Stimulated activated CD8-positive, alpha-beta memory T cell treated with anti-CD3 and anti-CD28 coated beads, Interleukin-2, amount 100 ng/mL, for 1 hour (primary cell): ENCODE data around the gene FLYWCH2.

ENCODE experiments used
- DNase-seq, 2 donors: peaks; one replicate each; pipeline ENCODE4 v3.0.0-alpha.2; 2020; ENCODE audit warnings: low read depth in 2 of 2

FLYWCH2 gene, protein sequence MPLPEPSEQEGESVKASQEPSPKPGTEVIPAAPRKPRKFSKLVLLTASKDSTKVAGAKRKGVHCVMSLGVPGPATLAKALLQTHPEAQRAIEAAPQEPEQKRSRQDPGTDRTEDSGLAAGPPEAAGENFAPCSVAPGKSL

DNA sequence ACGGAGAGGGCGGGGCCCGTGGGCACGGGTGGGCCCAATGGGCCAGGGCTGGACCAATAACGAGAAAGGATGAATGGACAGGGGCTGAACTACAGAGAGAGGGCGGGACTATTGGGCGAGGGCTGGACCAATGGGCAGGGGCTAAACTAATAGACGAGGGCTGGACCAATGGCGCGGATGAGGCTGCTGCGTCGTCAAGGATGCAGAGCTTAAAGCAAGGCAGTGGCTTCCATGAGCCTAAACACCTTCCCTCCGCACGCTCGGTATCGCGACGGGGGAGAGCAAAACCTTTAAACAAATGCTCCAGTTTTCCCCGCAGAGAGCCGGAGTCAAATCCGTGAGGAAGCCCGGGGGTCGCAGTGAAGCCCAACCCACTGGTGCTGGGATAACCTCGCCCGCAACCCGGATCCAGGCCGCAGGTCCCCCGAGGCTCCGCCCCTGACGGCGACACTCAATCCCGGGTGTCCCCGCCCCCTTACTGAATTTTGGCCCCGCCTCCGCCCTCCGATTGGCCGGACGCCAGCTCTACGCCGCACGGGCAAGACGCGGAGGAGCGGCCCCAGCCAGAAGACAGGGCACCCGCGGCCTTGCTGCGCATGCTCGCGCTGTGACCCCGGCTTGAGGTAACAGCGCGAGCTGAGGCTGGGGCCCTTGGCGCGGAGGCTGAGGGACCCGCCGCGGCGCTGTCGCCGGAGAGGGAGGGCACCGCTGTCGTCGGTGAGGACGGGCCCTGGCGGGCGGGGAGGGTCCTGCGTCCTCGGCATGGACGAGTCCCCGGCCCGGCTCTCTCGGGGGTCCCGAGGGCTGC lies at the start of gene FLYWCH2:
Gene FLYWCH2, plus strand, starts transcription at position 566 of the 808 bp plus-strand sequence. CDS start 13,235 bp downstream, outside the sequence.
- peak; percentile 99 to 100 for DNase-seq

DNA sequence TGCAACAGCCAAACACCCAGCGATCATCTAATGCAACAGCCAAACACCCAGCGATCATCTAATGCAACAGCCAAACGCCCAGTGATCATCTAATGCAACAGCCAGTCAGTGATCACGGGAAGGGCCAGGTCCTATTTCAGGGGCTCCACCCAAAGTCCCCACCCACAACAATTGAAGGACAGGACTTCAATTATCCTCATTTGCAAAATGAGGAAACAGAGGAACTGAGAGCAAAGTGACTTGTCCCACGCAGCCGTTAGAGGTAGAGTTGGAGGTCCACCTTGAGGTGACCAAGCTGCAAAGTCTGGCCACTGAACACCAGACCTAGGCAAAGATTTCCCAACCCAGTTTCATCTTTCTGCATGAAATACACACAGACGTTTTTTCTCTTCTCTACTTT lies 49.2 kb upstream of the FLYWCH2 start:
- no peak for DNase-seq

DNA sequence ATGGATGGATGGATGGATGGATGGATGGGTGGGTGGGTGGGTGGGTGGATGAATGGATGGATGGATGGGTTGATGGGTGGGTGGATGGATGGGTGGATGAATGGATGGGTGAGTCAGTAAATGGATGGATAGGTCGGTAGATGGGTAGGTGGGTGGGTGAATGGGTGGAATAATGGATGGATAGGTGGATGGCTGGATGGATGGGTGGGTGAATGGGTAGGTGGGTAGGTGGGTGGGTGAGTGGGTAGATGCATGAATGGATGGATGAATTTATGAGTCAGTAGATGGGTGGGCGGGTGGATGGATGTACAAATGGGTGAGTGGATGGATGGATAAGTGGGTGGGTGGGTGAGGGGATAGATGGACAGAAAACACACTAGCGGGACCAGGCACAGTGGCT lies 48.0 kb upstream of the FLYWCH2 start:
- DNase-seq = no peak

DNA sequence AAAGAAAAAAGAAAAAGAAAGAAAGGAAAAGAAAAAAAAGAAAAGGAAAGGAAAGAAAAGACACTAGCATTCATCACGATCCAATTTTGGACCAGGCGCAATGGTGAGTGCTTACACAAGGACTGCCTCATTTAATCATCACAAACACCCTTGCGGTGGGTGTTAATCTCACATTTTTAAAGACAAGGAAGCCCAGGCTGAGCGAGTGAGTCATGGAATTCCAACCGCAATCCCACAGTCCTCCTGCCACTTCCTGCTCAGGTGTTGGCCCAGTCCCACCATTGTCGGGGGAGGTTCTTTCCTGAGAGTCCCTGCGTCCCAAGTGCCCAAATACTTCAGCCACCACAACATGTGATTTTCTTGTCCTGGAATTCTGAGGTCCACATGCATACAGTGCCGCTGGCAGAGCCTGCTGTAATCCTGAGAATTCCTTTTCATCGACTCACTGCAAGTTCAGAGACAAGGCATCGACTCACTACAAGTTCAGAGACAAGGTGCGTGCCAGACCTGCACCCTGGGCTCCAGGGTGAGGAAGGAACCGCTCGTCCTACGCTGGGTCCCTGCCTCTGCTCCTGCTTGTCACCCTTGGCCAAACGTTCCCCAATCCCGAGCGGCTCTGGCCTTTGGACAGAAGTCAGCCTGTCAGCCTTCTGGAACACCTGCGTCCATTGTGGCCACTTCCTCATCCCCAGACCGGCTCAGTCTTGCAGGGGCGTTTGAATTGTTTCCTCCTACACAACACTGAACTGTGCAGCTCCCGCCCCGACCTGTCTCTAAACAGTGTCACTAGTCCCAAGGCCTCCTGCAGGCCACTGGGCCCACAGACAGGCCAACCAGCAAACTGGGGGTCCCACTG lies 47.1 kb upstream of the FLYWCH2 start:
- no peak for DNase-seq

DNA sequence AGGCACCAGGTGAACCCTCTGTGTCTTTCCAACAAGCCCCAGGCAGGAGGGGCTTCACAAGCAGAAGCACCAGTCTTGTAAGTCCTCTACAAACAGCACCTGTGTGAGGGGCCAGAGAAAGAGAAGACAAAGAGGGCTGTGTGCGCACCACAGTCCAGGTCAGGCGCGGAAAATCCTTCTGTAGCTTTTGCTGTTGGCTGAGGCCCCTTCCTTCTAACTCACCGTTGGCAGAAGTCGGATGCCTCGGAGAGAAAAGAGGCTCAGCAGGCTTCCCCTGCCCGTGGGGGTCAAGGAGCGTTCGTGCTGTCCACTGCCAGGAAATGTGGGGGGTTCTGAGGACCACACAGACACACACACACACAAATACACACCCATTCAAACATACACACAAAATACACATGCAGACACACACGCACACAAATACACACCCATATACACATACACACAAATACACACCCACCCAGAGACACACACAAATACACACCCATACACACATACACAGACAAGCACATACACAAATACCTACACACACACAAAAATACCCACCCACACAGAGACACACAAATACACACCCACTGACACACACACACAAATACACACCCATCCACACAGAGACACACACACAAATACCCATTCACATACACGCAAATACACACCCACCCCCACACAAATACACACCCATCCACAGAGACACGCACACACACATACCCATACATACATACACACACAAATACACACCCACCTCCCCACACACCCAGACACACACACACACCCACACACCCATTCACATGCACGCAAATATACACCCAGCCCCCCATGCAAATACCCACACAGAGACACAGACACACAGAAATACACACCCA lies 46.1 kb upstream of the FLYWCH2 start:
- no peak for DNase-seq

DNA sequence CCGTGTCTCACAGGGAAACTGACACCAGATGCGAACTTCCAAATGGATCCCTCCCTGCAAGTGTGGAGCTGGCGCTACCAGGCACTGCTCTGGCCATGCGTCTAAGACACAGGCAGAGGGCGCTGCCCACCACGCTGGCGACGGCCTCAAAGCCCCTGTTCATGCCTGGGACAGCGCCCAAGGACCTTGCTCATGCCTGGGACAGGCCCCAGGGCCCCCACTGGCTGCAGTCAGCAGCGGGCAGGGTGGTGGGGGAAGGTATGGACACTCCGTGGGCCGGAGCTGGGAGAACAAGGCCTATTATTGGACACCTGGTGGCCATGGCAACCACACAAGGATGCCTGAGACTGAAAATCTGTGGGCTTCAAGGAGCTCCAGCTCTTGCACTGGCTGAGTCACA lies 44.1 kb upstream of the FLYWCH2 start:
- DNase-seq = peak in 1 of 2 donors; percentile 23

DNA sequence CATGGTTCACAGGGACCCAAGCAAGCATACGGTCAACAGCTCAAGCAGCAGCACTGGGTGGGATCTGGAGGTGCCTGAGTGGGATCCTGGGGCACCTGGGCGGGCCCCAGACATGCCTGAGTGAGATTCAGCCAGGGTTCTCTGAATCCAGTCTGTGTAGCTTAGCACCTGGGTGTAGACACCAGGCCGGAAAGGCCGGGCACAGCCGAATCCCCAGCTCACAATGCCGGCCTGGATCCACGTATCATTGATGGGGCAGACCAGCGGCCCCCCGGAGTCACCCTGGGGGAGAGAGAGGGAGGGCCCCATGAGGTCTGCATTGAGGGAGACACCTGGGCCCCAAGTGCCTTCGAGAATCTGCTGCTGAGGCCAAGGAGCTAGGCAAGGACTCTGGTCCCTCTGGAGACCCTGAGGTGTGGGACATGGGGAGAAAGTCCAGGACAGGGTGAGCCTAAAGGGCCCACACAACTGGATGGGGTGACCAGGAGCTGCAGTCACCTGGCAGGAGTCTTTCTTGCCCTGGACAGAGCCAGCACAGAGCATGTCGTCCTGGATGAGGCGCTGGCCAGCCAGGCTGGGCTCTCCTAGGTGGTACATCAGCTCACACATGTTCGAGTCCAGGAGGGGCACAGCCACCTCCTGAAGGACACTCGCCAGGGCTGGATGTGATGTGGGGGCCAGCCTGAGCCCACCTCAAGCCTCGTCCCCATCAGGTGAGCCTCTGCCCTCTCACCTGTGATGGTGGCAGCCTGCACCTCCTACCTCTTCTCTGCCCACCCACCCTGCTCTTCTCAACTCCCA lies 43.2 kb upstream of the FLYWCH2 start:
- DNase-seq = no peak

DNA sequence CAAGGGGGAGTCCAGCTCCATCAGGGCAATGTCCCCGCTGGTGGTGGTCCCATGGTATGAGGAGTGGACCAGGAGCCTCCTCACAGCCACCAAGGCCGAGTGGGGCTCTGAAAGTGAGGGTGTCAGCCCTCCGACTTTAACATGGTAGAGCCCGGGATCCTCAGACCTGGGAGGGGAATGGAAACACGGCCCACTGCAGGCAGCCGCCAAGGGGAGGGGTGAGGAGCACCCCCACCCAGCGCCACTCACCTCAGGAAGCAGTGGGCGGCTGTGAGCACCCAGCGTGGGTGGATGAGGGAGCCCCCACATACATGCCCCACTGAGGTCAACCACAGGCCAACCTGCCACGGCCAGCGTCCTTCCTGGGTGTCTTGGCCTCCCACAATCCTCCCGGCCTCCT lies 42.1 kb upstream of the FLYWCH2 start:
- DNase-seq = no peak

DNA sequence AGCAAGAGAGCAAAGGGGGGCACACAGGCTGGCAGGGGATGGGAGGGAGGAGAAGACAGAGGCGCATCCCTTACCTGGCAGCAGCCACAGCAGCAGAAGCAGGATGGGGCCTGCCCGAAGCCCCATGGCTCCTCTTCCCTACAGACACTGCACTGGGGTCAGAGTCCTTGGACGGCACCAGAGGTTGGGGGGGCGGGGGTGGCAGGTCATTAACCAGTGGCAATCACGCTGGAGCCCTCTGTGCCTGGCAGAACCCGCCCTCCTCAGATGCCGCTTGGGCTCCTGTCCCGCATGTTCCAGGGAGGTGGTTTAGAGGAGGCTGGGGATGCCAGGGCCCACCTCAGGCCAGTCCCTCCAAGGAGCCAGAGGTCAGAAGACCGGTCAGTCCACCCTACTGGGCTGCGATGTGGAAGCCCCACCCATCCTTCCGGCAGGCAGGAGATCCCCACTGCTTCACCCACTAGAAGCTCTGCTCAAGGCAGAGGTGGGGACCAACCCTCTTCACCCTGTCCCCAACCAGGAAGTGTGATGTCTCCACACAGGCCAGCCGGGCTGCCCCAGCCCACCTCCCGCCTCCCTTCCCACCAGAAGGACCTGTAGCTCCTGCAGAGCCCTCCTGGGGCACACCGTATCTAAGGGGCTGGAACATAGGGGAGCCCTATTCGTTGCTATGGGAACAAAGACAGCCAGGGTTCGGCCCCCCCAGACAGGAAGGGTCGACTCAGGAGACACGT lies 41.2 kb upstream of the FLYWCH2 start:
- no peak for DNase-seq

DNA sequence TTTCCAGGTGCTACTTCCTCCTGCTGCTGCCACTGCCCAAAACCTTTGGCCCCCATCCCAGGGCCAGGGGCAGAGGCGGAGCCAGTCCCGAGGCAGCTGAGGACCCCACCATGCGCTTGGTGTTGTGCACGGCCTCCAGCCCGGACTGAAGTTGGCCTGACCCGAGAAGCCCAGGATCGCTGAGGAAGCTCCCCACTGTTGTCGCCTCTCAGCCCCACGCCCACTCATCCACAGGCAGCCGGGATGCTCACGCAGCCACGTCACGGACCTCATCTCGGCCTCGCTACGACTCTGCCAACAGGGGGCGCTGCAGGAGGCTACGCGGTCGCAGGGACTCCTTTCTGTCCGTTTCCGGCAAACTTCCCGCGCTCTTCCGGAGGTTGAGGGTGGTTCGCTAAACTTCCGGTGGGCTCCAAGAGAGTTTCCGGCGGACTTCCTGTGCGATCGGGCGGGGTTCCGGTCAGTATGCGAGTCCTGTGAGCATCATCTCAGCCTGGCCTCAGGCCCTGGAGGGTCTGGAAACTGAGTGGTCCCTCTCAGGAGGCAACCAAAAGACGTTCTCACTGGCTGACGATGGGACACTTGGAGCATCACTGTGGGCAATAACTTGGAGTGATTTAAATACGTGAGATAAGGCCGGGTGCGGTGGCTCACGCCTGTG lies 40.5 kb upstream of the FLYWCH2 start:
- DNase-seq = peak; percentile 39 to 46

DNA sequence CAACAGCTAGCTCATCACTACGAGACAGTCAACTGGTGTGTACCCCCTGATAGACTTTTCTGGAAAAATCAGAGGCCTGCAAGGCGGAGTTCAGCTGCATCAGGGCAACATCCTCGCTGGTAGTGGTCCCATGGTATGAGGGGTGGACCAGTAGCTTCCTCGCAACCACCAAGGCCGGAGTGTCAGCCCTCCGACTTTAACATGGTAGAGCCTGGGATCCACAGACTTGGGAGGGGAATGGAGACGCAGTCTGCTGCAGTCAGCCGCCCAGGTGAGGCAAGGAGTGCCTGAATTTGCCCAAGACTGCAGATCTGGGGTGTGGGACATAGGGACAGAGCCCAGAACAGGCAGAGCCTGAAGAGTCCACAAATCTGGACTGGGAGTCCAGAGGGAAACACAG lies 39.5 kb upstream of the FLYWCH2 start:
- DNase-seq = no peak

DNA sequence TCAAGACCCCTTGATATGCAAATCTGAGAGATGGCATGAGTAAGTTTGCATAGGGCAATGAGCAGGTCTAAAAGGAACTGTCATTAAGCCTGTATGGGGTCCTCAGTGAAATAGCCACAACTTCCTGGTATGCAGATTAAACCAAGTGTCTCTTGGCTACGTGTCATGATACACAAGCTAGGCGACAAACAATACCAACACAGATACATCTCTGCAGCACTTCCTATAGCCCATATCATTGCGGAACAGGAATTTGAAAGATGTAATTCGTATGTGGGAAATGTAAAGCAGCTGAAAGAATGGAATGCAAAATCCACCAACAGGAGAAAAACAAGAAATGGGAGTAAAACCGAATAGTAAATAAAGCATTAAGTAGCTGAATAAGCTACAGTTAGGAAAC lies 37.9 kb upstream of the FLYWCH2 start:
- DNase-seq = no peak

DNA sequence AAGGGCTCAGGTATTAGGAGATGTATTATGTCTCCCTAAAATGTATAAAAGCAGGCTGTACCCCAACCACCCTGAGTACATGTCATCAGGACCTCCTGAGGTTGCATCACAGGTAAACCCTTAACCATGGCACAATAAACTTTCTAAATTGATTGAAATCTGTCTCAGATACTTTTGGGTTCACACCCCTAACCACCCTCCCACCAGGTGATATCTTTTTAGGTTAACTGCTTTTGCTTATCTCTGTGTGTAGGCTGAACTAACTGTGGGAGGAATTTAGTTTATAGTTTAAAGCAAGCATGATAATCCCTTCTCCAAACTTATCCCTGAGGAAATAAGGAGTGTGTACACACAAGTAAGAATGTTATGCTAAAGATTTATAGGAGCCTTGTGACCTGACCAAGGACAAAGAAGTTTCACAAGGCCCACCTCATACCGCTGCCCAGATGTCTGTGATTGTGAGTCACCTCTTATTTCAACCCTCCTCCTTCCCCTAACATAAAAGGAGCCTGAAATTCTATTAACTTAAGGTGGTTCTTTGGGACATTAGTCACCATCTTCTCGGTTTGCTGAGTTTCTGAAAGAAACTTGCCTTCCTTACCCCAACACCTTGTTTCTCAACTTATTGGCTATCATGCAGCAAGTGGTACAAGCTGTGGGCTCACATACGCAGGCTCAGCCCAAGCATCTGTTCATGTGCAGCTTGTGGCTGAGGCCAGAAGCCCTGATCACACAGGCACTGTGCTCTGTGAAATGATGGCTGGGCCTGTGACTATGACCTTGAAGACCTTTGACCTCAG lies 36.3 kb upstream of the FLYWCH2 start:
- no peak for DNase-seq

DNA sequence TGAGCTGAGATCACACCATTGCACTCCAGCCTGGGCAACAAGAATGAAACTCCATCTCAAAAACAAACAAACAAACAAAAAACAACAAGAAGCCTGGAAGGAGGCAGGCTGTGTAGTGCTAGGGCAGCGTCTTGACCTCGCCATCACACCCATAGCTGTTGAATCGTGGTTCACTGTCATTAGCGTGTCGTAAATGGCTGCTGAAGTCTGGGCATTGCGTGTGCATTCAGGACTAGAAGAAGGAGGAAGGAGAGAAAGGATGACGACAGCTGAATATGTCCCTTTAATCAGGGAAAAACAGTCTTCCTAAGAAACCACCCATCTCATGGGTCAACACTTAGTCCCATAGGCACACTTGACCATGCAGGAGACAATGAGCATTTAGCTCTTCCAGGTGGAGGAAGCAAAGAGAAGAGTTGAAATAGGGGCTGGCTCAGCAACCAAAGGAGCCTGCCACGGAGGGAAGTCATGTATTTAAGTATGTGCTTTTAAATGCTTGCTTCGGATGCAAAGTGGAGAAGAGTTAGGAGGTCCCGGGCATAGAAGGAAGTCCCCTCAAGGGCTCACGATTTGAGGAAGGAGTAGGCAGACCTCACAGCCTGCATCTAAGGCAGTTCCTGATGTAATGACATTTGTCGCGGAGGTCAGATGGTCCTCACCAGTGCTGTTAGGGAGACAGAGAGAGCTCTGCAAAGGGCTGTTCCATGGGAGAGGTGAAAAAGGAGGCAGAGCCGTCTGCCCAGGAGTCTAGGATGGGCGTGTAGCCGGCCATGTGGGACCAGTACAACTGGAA lies 33.9 kb upstream of the FLYWCH2 start:
- no peak for DNase-seq

DNA sequence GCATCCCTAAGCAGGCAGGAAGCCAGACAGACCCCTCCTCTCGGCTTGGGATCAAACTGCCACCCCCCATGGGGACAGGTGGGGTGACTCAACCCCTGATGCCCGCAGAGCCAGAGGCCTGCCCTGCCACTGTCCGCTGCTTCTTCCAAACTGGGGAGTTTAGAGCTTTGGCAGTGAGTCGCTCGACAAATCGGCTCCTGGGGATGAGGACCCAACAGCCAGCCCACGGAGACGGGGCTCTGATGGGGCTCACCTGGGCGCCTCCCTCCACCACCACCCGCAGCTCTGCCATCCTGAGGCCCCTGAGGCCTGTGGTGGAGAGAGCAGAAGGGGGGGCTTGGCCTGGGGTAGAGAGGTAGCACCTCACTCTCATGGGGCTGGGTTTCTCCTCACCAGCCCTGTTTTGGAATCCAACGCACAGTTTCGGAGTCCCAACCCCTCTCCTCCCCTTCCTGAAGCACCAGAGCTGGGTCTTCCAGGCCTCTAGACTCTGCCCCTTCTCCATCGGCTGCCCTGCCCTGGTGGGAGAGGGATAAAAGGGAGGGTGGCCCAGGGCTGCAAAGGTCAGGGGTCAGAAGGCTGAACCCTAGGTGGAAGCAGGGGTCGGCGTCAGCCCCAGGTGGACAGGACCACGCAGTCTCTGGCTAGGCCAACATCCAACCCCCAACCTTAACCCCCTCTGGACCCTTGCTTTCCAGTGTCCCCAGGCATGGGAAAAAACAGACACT lies 30.8 kb upstream of the FLYWCH2 start:
- no peak for DNase-seq

DNA sequence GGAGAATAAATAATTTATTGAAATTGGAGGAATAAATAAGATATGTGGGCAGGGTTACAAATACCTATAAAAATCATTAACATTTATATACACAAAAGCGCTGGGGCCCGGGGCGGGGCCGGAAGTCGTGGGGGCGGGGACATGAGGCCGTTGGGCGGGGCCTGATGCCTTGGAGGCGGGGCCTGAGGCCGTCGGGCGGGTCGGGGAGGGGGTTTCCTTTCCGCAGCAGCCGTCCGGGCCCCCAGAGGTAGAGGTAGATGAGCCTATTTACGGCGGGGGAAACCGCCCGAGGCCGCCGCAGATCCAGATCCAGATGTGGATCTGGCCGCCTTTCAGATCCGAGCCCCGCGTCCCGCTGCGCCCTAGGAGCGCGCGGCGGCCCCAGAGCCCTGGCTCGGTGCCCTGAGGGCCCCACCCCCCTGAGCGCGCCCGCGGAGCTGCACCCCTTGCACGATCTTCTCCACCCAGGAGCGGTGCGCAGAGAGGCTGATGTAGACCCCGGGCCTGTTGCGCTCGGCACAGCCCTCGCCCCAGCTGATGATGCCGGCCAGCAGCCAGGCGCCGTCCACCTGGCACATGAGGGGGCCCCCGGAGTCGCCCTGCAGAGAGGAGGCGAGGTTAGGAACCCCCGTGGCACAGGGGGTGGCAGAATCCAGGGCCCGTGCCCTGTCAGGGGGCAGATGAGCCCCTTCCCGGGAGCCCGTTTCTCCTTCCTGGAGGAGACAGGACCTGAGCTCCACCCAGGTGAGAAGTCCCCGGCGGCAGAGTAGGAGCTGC lies 30.1 kb upstream of the FLYWCH2 start:
- DNase-seq = no peak
